Erythroblast (primary cell): ENCODE data around the gene IST1.

Experiments used
- GATA1 ChIP-seq: IDR thresholded peaks from 2 replicates; pipeline ENCODE4 v1.6.1; 2011; ENCODE audit warnings: low read depth, mild to moderate bottlenecking, control low read depth, low read length, moderate library complexity
- POLR2A ChIP-seq: IDR thresholded peaks from 2 replicates; pipeline ENCODE4 v1.6.1; 2011; ENCODE audit warnings: mild to moderate bottlenecking, low read length

GRCh38 chr16:71919035-71919434, 23.7 kb downstream of the IST1 start:
- no peak for TF ChIP-seq POLR2A
- TF ChIP-seq GATA1 = no peak
